Gastrocnemius medialis (tissue), 4 donors: ENCODE data around the gene NTRK1.

Experiments
- POLR2A ChIP-seq, 2 donors: fragments of 450-650 bp; IDR thresholded peaks; one replicate each; pipeline ENCODE4 v1.6.1; 2017; ENCODE audit warnings: antibody characterized with exemption in 2 of 2, mild to moderate bottlenecking in 2 of 2, moderate library complexity in 2 of 2
- TF ChIP-seq, protein P1 (sequence below), 5 experiments: fragments of 450-650 bp in 3 of 5; fragments of 200-600 bp in 2 of 5; sonication (generic) in 2 of 5; IDR thresholded peaks in 4 of 5; conservative IDR thresholded peaks in 1 of 5; 1 replicate in 4 of 5; 2 replicates in 1 of 5; pipeline ENCODE4 v1.5.1; 2016 to 2019; ENCODE audit warnings: antibody characterized with exemption in 5 of 5, mild to moderate bottlenecking in 3 of 5, moderate library complexity in 3 of 5

DNA sequence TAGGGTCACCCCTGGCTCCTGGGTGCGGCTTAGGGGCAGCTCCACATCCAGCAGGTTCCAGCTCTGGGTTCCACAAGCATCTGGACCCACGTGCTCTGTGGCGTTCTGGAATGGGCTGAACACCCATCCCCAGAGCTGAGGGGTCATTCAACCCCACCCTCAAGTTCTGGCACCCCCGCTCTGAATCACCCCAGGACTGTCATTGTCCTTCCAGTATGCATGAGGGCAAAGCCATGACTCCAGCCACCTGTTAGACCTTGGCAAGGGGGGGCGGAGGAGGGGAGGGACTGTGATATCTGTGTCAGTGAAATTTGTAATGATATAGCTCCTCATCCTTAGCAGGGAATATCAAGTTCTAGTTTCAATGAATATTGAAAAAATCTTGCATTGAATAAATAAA, 14.0 kb upstream of the NTRK1 start:
- TF ChIP-seq, protein P1, sequence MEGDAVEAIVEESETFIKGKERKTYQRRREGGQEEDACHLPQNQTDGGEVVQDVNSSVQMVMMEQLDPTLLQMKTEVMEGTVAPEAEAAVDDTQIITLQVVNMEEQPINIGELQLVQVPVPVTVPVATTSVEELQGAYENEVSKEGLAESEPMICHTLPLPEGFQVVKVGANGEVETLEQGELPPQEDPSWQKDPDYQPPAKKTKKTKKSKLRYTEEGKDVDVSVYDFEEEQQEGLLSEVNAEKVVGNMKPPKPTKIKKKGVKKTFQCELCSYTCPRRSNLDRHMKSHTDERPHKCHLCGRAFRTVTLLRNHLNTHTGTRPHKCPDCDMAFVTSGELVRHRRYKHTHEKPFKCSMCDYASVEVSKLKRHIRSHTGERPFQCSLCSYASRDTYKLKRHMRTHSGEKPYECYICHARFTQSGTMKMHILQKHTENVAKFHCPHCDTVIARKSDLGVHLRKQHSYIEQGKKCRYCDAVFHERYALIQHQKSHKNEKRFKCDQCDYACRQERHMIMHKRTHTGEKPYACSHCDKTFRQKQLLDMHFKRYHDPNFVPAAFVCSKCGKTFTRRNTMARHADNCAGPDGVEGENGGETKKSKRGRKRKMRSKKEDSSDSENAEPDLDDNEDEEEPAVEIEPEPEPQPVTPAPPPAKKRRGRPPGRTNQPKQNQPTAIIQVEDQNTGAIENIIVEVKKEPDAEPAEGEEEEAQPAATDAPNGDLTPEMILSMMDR (IDR thresholded peaks at IDR 0.05 in 4 of 5, conservative IDR thresholded peaks at IDR 0.05 in 1 of 5): no peak
- TF ChIP-seq POLR2A (IDR thresholded peaks at IDR 0.05): no peak
